ENCODE data around the gene PLEKHJ1. TPM values are rescaled to one million over a fixed set of nuclear protein-coding genes. Genes with fewer than 3 reads are reported as not detected.

PLEKHJ1 gene
- total RNA-seq, 1 experiment from 2014 or later = 119 TPM

- Mint-ChIP-seq H3K4me3 (ENCODE audit: unreplicated experiment) (peak overlapping the region; percentile 84), H3K36me3 (ENCODE audit: insufficient read depth, unreplicated experiment) (peaks cover 87% of the 10 kb centered on the region), H3K4me1 (ENCODE audit: low read depth, unreplicated experiment) (peaks cover 13% of the 10 kb centered on the region), H3K27ac (ENCODE audit: unreplicated experiment) (peak overlapping the region; percentile 95), H3K9me3 (ENCODE audit: unreplicated experiment) (no peaks in the 10 kb centered on the region), H3K27me3 (ENCODE audit: insufficient read depth, unreplicated experiment) (no peaks in the 10 kb centered on the region)
- no peak for TF ChIP-seq CTCF (IDR thresholded peaks at IDR 0.05; ENCODE audit: insufficient read depth in 1 of 2, low read depth in 1 of 2, low read length in 1 of 2, severe bottlenecking in 1 of 2, unreplicated experiment in 1 of 2)
- BruUV-seq (replicated peaks) = no TSS peak
- Histone ChIP-seq H3K36me3 (ENCODE audit: control insufficient read depth, insufficient read depth, low read length) (no peaks in the 10 kb centered on the region), H3K9me3 (no peaks in the 10 kb centered on the region), H3K27me3 (replicated peaks; ENCODE audit: control insufficient read depth, insufficient read depth, low read length) (no peaks in the 10 kb centered on the region), H3K4me1 (peaks cover 13% of the 10 kb centered on the region), H3K4me3 (ENCODE audit: low read depth, low read length) (peak overlapping the region; percentile 65)
- no peak for DNase-seq
- ChIA-PET CTCF (no interaction called here), POLR2A (no interaction called here)
- intact Hi-C loops (cut with micrococcal nuclease; ENCODE audit: unreplicated experiment) = loop anchor here (5.0 kb wide), 1 partner anchor 82 kb away; no protein-coding TSS in a partner anchor
Measured at GRCh38 chr19:2234996-2235380, 1.1 kb downstream of the PLEKHJ1 start.

GRCh38 chr19:2233601-2234280 lies 2.4 kb downstream of the PLEKHJ1 start:
- peak overlapping the region; percentile 84 for H3K4me3 Mint-ChIP-seq (ENCODE audit: unreplicated experiment)
- no peak for TF ChIP-seq CTCF (IDR thresholded peaks at IDR 0.05; ENCODE audit: insufficient read depth in 1 of 2, low read depth in 1 of 2, low read length in 1 of 2, severe bottlenecking in 1 of 2, unreplicated experiment in 1 of 2)
- peaks cover 5% of the 10 kb centered on the region for H3K4me1 Mint-ChIP-seq (ENCODE audit: low read depth, unreplicated experiment)
- ChIA-PET CTCF (interaction anchor here (1.4 kb wide), 1 partner anchor 78 kb away, joined by 5 read pairs; no protein-coding TSS in a partner anchor), POLR2A (no interaction called here)
- H3K27me3 ChIP-seq (replicated peaks; ENCODE audit: control insufficient read depth, insufficient read depth, low read length) = no peaks in the 10 kb centered on the region
- DNase-seq = no peak
- H3K4me1 ChIP-seq = peaks cover 12% of the 10 kb centered on the region
- H3K27me3 Mint-ChIP-seq (ENCODE audit: insufficient read depth, unreplicated experiment) = no peaks in the 10 kb centered on the region
- no peak overlapping the region for H3K27ac Mint-ChIP-seq (ENCODE audit: unreplicated experiment)
- no peak overlapping the region for H3K4me3 ChIP-seq (ENCODE audit: low read depth, low read length)
- H3K36me3 Mint-ChIP-seq (ENCODE audit: insufficient read depth, unreplicated experiment) = peaks cover 87% of the 10 kb centered on the region
- no peaks in the 10 kb centered on the region for H3K9me3 Mint-ChIP-seq (ENCODE audit: unreplicated experiment)
- H3K9me3 ChIP-seq = no peaks in the 10 kb centered on the region
- H3K36me3 ChIP-seq (ENCODE audit: control insufficient read depth, insufficient read depth, low read length) = no peaks in the 10 kb centered on the region; the same call in 1 of the 2 replicates
- BruUV-seq (replicated peaks) = no TSS peak
- intact Hi-C loops (cut with micrococcal nuclease; ENCODE audit: unreplicated experiment) = no loop called here

GRCh38 chr19:2232286-2233151 lies 3.6 kb downstream of the PLEKHJ1 start:
- H3K9me3 ChIP-seq = no peaks in the 10 kb centered on the region
- H3K27me3 ChIP-seq (replicated peaks; ENCODE audit: control insufficient read depth, insufficient read depth, low read length) = no peaks in the 10 kb centered on the region
- H3K27ac Mint-ChIP-seq (ENCODE audit: unreplicated experiment) = peak overlapping the region; percentile 53
- POLR2A ChIA-PET = interaction anchor here (0.6 kb wide), 1 partner anchor 253 kb away, joined by 3 read pairs; no protein-coding TSS in a partner anchor
- no peaks in the 10 kb centered on the region for H3K4me1 Mint-ChIP-seq (ENCODE audit: low read depth, unreplicated experiment)
- peak overlapping the region; percentile 25 for H3K4me3 Mint-ChIP-seq (ENCODE audit: unreplicated experiment)
- no TSS peak for BruUV-seq (replicated peaks)
- no peaks in the 10 kb centered on the region for H3K27me3 Mint-ChIP-seq (ENCODE audit: insufficient read depth, unreplicated experiment)
- no peak overlapping the region for H3K4me3 ChIP-seq (ENCODE audit: low read depth, low read length)
- peaks cover 92% of the 10 kb centered on the region for H3K36me3 Mint-ChIP-seq (ENCODE audit: insufficient read depth, unreplicated experiment)
- peaks cover under 1% of the 10 kb centered on the region; the same call in 1 of the 2 replicates for H3K4me1 ChIP-seq
- no peak for DNase-seq
- CTCF ChIA-PET = no interaction called here
- peaks cover 3% of the 10 kb centered on the region; the same call in 1 of the 2 replicates for H3K36me3 ChIP-seq (ENCODE audit: control insufficient read depth, insufficient read depth, low read length)
- intact Hi-C loops (cut with micrococcal nuclease; ENCODE audit: unreplicated experiment) = no loop called here
- no peak for TF ChIP-seq CTCF (IDR thresholded peaks at IDR 0.05; ENCODE audit: insufficient read depth in 1 of 2, low read depth in 1 of 2, low read length in 1 of 2, severe bottlenecking in 1 of 2, unreplicated experiment in 1 of 2)
- H3K9me3 Mint-ChIP-seq (ENCODE audit: unreplicated experiment) = no peaks in the 10 kb centered on the region

Measured in Caco-2 (cell line).